HCT116 (cell line): ENCODE measurements around the gene MYZAP. TPM values are rescaled to one million over a fixed set of nuclear protein-coding genes. Genes with fewer than 3 reads are reported as not detected.

Source experiments
- ATAC-seq: fragments of 200-7000 bp; cut with Tn5 transposase; 2 replicates; pipeline ENCODE4 v1.9.1; 2020; ENCODE audit warnings: mild to moderate bottlenecking, moderate library complexity
- BruUV-seq: library from RNA; stranded (reverse); fragments of 400-500 nt; replicated peaks from 2 replicates; lab custom pipeline; 2021; lab: Mats Ljungman, UMichigan
- CTCF ChIA-PET: fragments of 300-600 bp; sonication (Branson Sonifier 250); formaldehyde crosslinking; loops from one replicate; lab custom pipeline; 2021; ENCODE audit warnings: antibody characterized with exemption; lab: Charles Lee
- POLR2A ChIA-PET: fragments of 300-600, 350-600 bp; sonication (Branson Sonifier 250); formaldehyde crosslinking; loops from one replicate; lab custom pipeline; 2021; ENCODE audit warnings: antibody characterized with exemption; lab: Charles Lee
- RAD21 ChIA-PET, 2 experiments: fragments of 300-600 bp; sonication (Branson Sonifier 250); formaldehyde crosslinking; loops; one replicate each; lab custom pipeline; 2023; ENCODE audit warnings: low total read pairs in 2 of 2; ENCODE audit not compliant: uncharacterized antibody in 2 of 2, unreplicated experiment in 2 of 2, low non-redundant PET in 1 of 2; lab: Charles Lee
- DNase-seq: peaks from one replicate; pipeline ENCODE4 v3.0.0-alpha.2; 2010; ENCODE audit warnings: low read depth, low spot score
- H2AFZ ChIP-seq: fragments of 200-600 bp; shearing (Covaris generic), sonication (generic); 2 replicates; pipeline ENCODE4 v1.6.1; 2017; ENCODE audit warnings: low read depth, mixed run types, mixed read lengths, antibody characterized with exemption, low read length; ENCODE audit not compliant: poor library complexity, severe bottlenecking
- H3K27ac ChIP-seq: 2 replicates; pipeline ENCODE4 v1.5.1; 2012; ENCODE audit warnings: low read depth, low read length
- H3K27me3 ChIP-seq: fragments of 200-600 bp; sonication (generic); 2 replicates; pipeline ENCODE4 v1.6.1; 2016; ENCODE audit warnings: mixed run types, low read length, mixed read lengths; ENCODE audit not compliant: insufficient read depth
- H3K36me3 ChIP-seq, 2 experiments: fragments of 200-500 bp in 1 of 2; fragments of 200-600 bp in 1 of 2; sonication (Bioruptor generic) in 1 of 2; sonication (generic) in 1 of 2; 2 replicates each; pipeline versions ENCODE4 v1.5.1 to v1.6.1; 2014 to 2016; ENCODE audit warnings: low read length in 2 of 2, inconsistent platforms in 1 of 2, mixed read lengths in 1 of 2, mixed run types in 1 of 2; ENCODE audit not compliant: insufficient read depth in 2 of 2, control insufficient read depth in 1 of 2
- H3K4me1 ChIP-seq, 2 experiments: fragments of 200-600 bp in 1 of 2; sonication (generic) in 1 of 2; 2 replicates each; pipeline versions ENCODE4 v1.5.1 to v1.6.1; 2012 to 2017; ENCODE audit warnings: low read length in 2 of 2, inconsistent platforms in 1 of 2, mild to moderate bottlenecking in 1 of 2, mixed read lengths in 1 of 2, mixed run types in 1 of 2, moderate library complexity in 1 of 2; ENCODE audit not compliant: insufficient read depth in 2 of 2, control insufficient read depth in 1 of 2
- H3K4me2 ChIP-seq: fragments of 200-600 bp; sonication (generic); 2 replicates; pipeline ENCODE4 v1.6.1; 2017; ENCODE audit warnings: mixed run types, low read length, mixed read lengths
- H3K4me3 ChIP-seq, 2 experiments: fragments of 200-600 bp in 1 of 2; sonication (generic) in 1 of 2; replicated peaks in 1 of 2; 2 replicates each; pipeline ENCODE4 v1.5.1; 2011 to 2016; ENCODE audit warnings: low read length in 2 of 2, control low read depth in 1 of 2, low read depth in 1 of 2, mild to moderate bottlenecking in 1 of 2, mixed read lengths in 1 of 2, mixed run types in 1 of 2
- H3K79me2 ChIP-seq: fragments of 200-600 bp; sonication (generic); 2 replicates; pipeline ENCODE4 v1.6.1; 2017; ENCODE audit warnings: mild to moderate bottlenecking, mixed run types, low read length, moderate library complexity, mixed read lengths; ENCODE audit not compliant: insufficient read depth
- H3K9ac ChIP-seq: fragments of 200-600 bp; sonication (generic); 2 replicates; pipeline ENCODE4 v1.6.1; 2016; ENCODE audit warnings: low read length, mixed read lengths
- H3K9me2 ChIP-seq: fragments of 200-600 bp; sonication (generic), shearing (Covaris generic); 2 replicates; pipeline ENCODE4 v1.6.1; 2017; ENCODE audit warnings: mixed run types, mild to moderate bottlenecking, moderate library complexity; ENCODE audit not compliant: insufficient read depth
- H3K9me3 ChIP-seq, 2 experiments: fragments of 200-500 bp in 1 of 2; fragments of 200-600 bp in 1 of 2; sonication (Bioruptor generic) in 1 of 2; sonication (generic) in 1 of 2; 2 replicates each; pipeline ENCODE4 v1.6.1; 2014 to 2017; ENCODE audit warnings: low read length in 2 of 2, mixed read lengths in 2 of 2, inconsistent platforms in 1 of 2, low read depth in 1 of 2, mild to moderate bottlenecking in 1 of 2, mixed run types in 1 of 2, moderate library complexity in 1 of 2; ENCODE audit not compliant: control insufficient read depth in 1 of 2, insufficient read depth in 1 of 2
- H4K20me1 ChIP-seq: fragments of 200-600 bp; sonication (generic), shearing (Covaris generic); 2 replicates; pipeline ENCODE4 v1.6.1; 2017; ENCODE audit warnings: mixed run types, mild to moderate bottlenecking, moderate library complexity; ENCODE audit not compliant: insufficient read depth
- ATF3 ChIP-seq: IDR thresholded peaks from 2 replicates; pipeline ENCODE4 v1.6.1; 2012
- CBX3 ChIP-seq: IDR thresholded peaks from 2 replicates; pipeline ENCODE4 v1.6.1; 2012; ENCODE audit warnings: low read depth
- CTCF ChIP-seq, 3 experiments: fragments of 200-600 bp in 1 of 3; sonication (generic) in 1 of 3; IDR thresholded peaks in 2 of 3; conservative IDR thresholded peaks in 1 of 3; 2 replicates each; pipeline ENCODE4 v1.5.1; 2012 to 2017; ENCODE audit warnings: low read depth in 2 of 3, low read length in 2 of 3, antibody characterized with exemption in 1 of 3, borderline replicate concordance in 1 of 3, control low read depth in 1 of 3, mild to moderate bottlenecking in 1 of 3, mixed read lengths in 1 of 3, mixed run types in 1 of 3, moderate library complexity in 1 of 3; ENCODE audit not compliant: insufficient read depth in 1 of 3
- ELF1 ChIP-seq: IDR thresholded peaks from 2 replicates; pipeline ENCODE4 v1.6.1; 2012; ENCODE audit warnings: low read depth, borderline replicate concordance
- EZH2 ChIP-seq: fragments of 200-600 bp; sonication (generic); IDR thresholded peaks from 2 replicates; pipeline ENCODE4 v1.6.1; 2017; ENCODE audit warnings: antibody characterized with exemption, mixed run types
- EZH2phosphoT487 ChIP-seq: fragments of 200-600 bp; IDR thresholded peaks from 2 replicates; pipeline ENCODE4 v1.6.1; 2018; ENCODE audit warnings: antibody characterized with exemption, borderline replicate concordance
- JUND ChIP-seq: IDR thresholded peaks from 2 replicates; pipeline ENCODE4 v1.6.1; 2012
- RAD21 ChIP-seq: IDR thresholded peaks from 2 replicates; pipeline ENCODE4 v1.6.1; 2012; ENCODE audit warnings: low read depth, mild to moderate bottlenecking
- REST ChIP-seq: IDR thresholded peaks from 2 replicates; pipeline ENCODE4 v1.6.1; 2012; ENCODE audit warnings: low read depth
- ZBTB33 ChIP-seq: IDR thresholded peaks from 2 replicates; pipeline ENCODE4 v1.6.1; 2011; ENCODE audit warnings: mild to moderate bottlenecking, low read length, moderate library complexity; ENCODE audit not compliant: insufficient replicate concordance; ENCODE audit errors: extremely low read depth
- intact Hi-C: fragments of 100-400 bp; cut with micrococcal nuclease; formaldehyde crosslinking; loops from 2 replicates; pipeline ENCODE4 v1.10.0; 2022
- total RNA-seq: library from RNA; stranded (reverse); gene quantifications from one replicate; pipeline ENCODE4 v1.2.1, GENCODE V29; 2021; ENCODE audit not compliant: unreplicated experiment

Gene MYZAP
- total RNA-seq, 1 experiment from 2014 or later = 5.8 TPM

- POLR2A ChIA-PET = no interaction called here
- H3K9me2 ChIP-seq = no peaks in the 10 kb centered on the region
- H2AFZ ChIP-seq = no peak overlapping the region
- CTCF ChIA-PET = no interaction called here
- no peaks in the 10 kb centered on the region for H3K79me2 ChIP-seq
- H3K9me3 ChIP-seq = peaks cover 5 to 11% of the 10 kb centered on the region in 2 experiments; a peak in 2 of 4 replicates
- TF ChIP-seq ATF3 (no peak), EZH2 (no peak), JUND (no peak), ZBTB33 (no peak), EZH2phosphoT487 (no peak)
- H3K9ac ChIP-seq = no peak overlapping the region
- H3K4me2 ChIP-seq = no peak overlapping the region
- no peaks in the 10 kb centered on the region for H3K36me3 ChIP-seq
- H3K4me1 ChIP-seq = no peaks in the 10 kb centered on the region
- H3K27ac ChIP-seq = no peak overlapping the region
- intact Hi-C loops = no loop called here
- H3K27me3 ChIP-seq = no peaks in the 10 kb centered on the region
- ATAC-seq (no peak), DNase-seq (no peak)
- RAD21 ChIA-PET = no interaction called here
- no peaks in the 10 kb centered on the region for H4K20me1 ChIP-seq
- no peak overlapping the region for H3K4me3 ChIP-seq
- no TSS peak for BruUV-seq
Observed at GRCh38 chr15:57582090-57582489, 9.6 kb upstream of the MYZAP start.

GRCh38 chr15:57583282-57583681, 8.4 kb upstream of the MYZAP start:
- intact Hi-C loops = no loop called here
- Histone ChIP-seq H3K9ac (no peak overlapping the region), H2AFZ (no peak overlapping the region), H4K20me1 (no peaks in the 10 kb centered on the region), H3K79me2 (no peaks in the 10 kb centered on the region), H3K4me1 (no peaks in the 10 kb centered on the region), H3K9me3 (peaks cover 5 to 11% of the 10 kb centered on the region in 2 experiments; a peak in 2 of 4 replicates), H3K4me3 (no peak overlapping the region), H3K27ac (no peak overlapping the region), H3K27me3 (no peaks in the 10 kb centered on the region), H3K36me3 (no peaks in the 10 kb centered on the region), H3K4me2 (no peak overlapping the region), H3K9me2 (no peaks in the 10 kb centered on the region)
- DNase-seq (no peak), ATAC-seq (no peak)
- no TSS peak for BruUV-seq
- RAD21 ChIA-PET = no interaction called here
- POLR2A ChIA-PET = no interaction called here
- TF ChIP-seq CTCF (IDR thresholded peaks at IDR 0.05 in 2 of 3, conservative IDR thresholded peaks at IDR 0.05 in 1 of 3; ENCODE audit: borderline replicate concordance in 1 of 3, insufficient read depth in 1 of 3, low read depth in 2 of 3, low read length in 2 of 3) (no peak), CBX3 (0 out of 2 replicates have a peak, but pooled peaks have one; percentile 45), REST (no peak), RAD21 (no peak), EZH2 (no peak), ELF1 (no peak)
- CTCF ChIA-PET = no interaction called here
